HepG2 (cell line): ENCODE results near the gene PDRG1. TPM values are rescaled to one million over a fixed set of nuclear protein-coding genes. Genes with fewer than 3 reads are reported as not detected.

Source experiments
- ARNT2 ChIP-seq: sonication (generic); formaldehyde crosslinking; IDR thresholded peaks from 2 replicates; pipeline ENCODE4 v1.8.0; 2022; ENCODE audit warnings: mild to moderate bottlenecking, low read depth, missing genetic modification reagents, moderate library complexity
- ASH2L ChIP-seq: fragments of 300-600, 200-600 bp; sonication (generic); IDR thresholded peaks from 2 replicates; pipeline ENCODE4 v1.7.0; 2017; ENCODE audit warnings: low read depth, mild to moderate bottlenecking, moderate library complexity, mixed read lengths, low read length; ENCODE audit not compliant: insufficient read length
- ATM ChIP-seq: fragments of 450-650 bp; IDR thresholded peaks from 2 replicates; pipeline ENCODE4 v1.7.1; 2017; ENCODE audit warnings: mild to moderate bottlenecking, borderline replicate concordance
- DDIT3 ChIP-seq: sonication (generic); formaldehyde crosslinking; IDR thresholded peaks from 2 replicates; pipeline ENCODE4 v1.4.0; 2020; ENCODE audit warnings: mild to moderate bottlenecking, missing genetic modification reagents
- GMEB2 ChIP-seq: IDR thresholded peaks from 2 replicates; pipeline ENCODE4 v1.6.1; 2016; ENCODE audit warnings: missing biosample characterization, missing genetic modification reagents, low read depth
- HNF1A ChIP-seq, 2 experiments: sonication (generic) in 1 of 2; formaldehyde crosslinking in 1 of 2; IDR thresholded peaks; 2 replicates each; pipeline versions ENCODE4 v1.4.0 to v1.6.1; 2016 to 2020; ENCODE audit warnings: borderline replicate concordance in 1 of 2, low read depth in 1 of 2, mild to moderate bottlenecking in 1 of 2, missing genetic modification reagents in 1 of 2
- NFRKB ChIP-seq: fragments of 450-650 bp; IDR thresholded peaks from 2 replicates; pipeline ENCODE4 v1.6.1; 2017
- PAWR ChIP-seq: sonication (generic); formaldehyde crosslinking; IDR thresholded peaks from 2 replicates; pipeline ENCODE4 v1.4.0; 2020; ENCODE audit warnings: missing genetic modification reagents, mild to moderate bottlenecking, borderline replicate concordance
- POLR2AphosphoS2 ChIP-seq: IDR thresholded peaks from 2 replicates; pipeline ENCODE4 v1.6.1; 2011; ENCODE audit warnings: low read depth, low read length, improper control_type of control experiment
- SPEN ChIP-seq: sonication (generic); formaldehyde crosslinking; IDR thresholded peaks from 2 replicates; pipeline ENCODE4 v1.5.1; 2020; ENCODE audit warnings: low read depth, mild to moderate bottlenecking, missing genetic modification reagents
- ZBTB46 ChIP-seq: sonication (generic); formaldehyde crosslinking; IDR thresholded peaks from 2 replicates; pipeline ENCODE4 v1.4.0; 2020; ENCODE audit warnings: mild to moderate bottlenecking, missing genetic modification reagents, borderline replicate concordance
- ZBTB49 ChIP-seq: sonication (generic); formaldehyde crosslinking; IDR thresholded peaks from 2 replicates; pipeline ENCODE4 v1.4.0; 2020; ENCODE audit warnings: missing genetic modification reagents, borderline replicate concordance
- ZEB1 ChIP-seq: IDR thresholded peaks from 2 replicates; pipeline ENCODE4 v1.6.1; 2012; ENCODE audit warnings: mild to moderate bottlenecking, low read depth, inconsistent platforms; ENCODE audit not compliant: insufficient replicate concordance
- ZFP36L1 ChIP-seq: sonication (generic); formaldehyde crosslinking; IDR thresholded peaks from 2 replicates; pipeline ENCODE4 v1.8.0; 2022; ENCODE audit warnings: mild to moderate bottlenecking, missing genetic modification reagents, moderate library complexity
- ZNF333 ChIP-seq: sonication (generic); formaldehyde crosslinking; IDR thresholded peaks from 2 replicates; pipeline ENCODE4 v1.4.0; 2020; ENCODE audit warnings: mild to moderate bottlenecking, missing genetic modification reagents, borderline replicate concordance
- ZNF552 ChIP-seq: sonication (generic); formaldehyde crosslinking; IDR thresholded peaks from 2 replicates; pipeline ENCODE4 v1.9.0; 2022; ENCODE audit warnings: missing genetic modification reagents, mild to moderate bottlenecking, borderline replicate concordance
- polyA plus RNA-seq, 8 experiments: library from polyadenylated mRNA; depleted of rRNA in 3 of 8; stranded (reverse) in 7 of 8; unstranded in 1 of 8; fragments of >200 nt; fragmentation: Illumina TruSeq in 4 of 8; extraction: Trizol in 4 of 8; gene quantifications; 2 replicates each; pipeline versions ENCODE4 v1.2.1 to v1.2.3, GENCODE V29; 2011 to 2016; ENCODE audit warnings: low read depth in 4 of 8, missing spikeins in 1 of 8, mixed read lengths in 1 of 8; ENCODE audit not compliant: insufficient read depth in 1 of 8
- total RNA-seq, 5 experiments: library from RNA; depleted of rRNA; stranded (reverse); fragments of >200 nt; fragmentation: Illumina TruSeq; extraction: Trizol; gene quantifications; 2 replicates each; pipeline ENCODE4 v1.2.3, GENCODE V29; 2016; ENCODE audit warnings: low read depth in 1 of 5

Gene PDRG1
- total and polyA plus RNA-seq, 2 of the 13 experiments (the other 11 are each of a cell fraction or from before 2014, with no cell fraction given): 16.6 to 18.0 TPM

GRCh38 chr20:31951530-31952453 is at the start of gene PDRG1 (continued):
- TF ChIP-seq ZBTB49: no peak
- TF ChIP-seq HNF1A (IDR thresholded peaks at IDR 0.05; ENCODE audit: low read depth): no peak
- no peak for TF ChIP-seq HNF1A (CRISPR knock-in tag; IDR thresholded peaks at IDR 0.05; ENCODE audit: borderline replicate concordance)
- 0 out of 2 replicates have a peak, but pooled peaks have one; percentile 18 for TF ChIP-seq ZFP36L1 (CRISPR knock-in tag)
- 0 out of 2 replicates have a peak, but pooled peaks have one; percentile 12 for TF ChIP-seq DDIT3 (CRISPR knock-in tag)
- TF ChIP-seq ZBTB46: no peak
- TF ChIP-seq NFRKB: no peak
- TF ChIP-seq ZEB1: peak; percentile 75
- TF ChIP-seq PAWR: no peak
- peak; percentile 99 for TF ChIP-seq SPEN
- TF ChIP-seq ARNT2: peak; percentile 92
- TF ChIP-seq ATM: no peak
- TF ChIP-seq ZNF552: peak; percentile 90; the same call in 1 of the 2 replicates
- no peak for TF ChIP-seq POLR2AphosphoS2
- peak; percentile 82 for TF ChIP-seq ASH2L
- TF ChIP-seq ZNF333 (CRISPR knock-in tag): peak; percentile 68; the same call in 1 of the 2 replicates
- TF ChIP-seq GMEB2 (CRISPR knock-in tag): no peak; the same call in 1 of the 2 replicates
